Mesendoderm (in vitro differentiated cells): Measurements from ENCODE around the gene GSN.
A peak's percentile ranks its signal among the peaks of the same experiment; 100 is the strongest.

Experiments
- DNase-seq: peaks from one replicate; pipeline ENCODE4 v3.0.0; 2013
- H2AK5ac ChIP-seq: 2 replicates; pipeline ENCODE4 v1.6.1; 2013; ENCODE audit warnings: low read length, inconsistent platforms
- H2BK120ac ChIP-seq: 2 replicates; pipeline ENCODE4 v1.6.1; 2013; ENCODE audit warnings: low read depth, mild to moderate bottlenecking, low read length, moderate library complexity, mixed read lengths
- H2BK15ac ChIP-seq: replicated peaks from 2 replicates; pipeline ENCODE4 v1.6.1; 2013; ENCODE audit warnings: low read depth, mild to moderate bottlenecking, moderate library complexity
- H2BK5ac ChIP-seq: 2 replicates; pipeline ENCODE4 v1.6.1; 2013; ENCODE audit warnings: low read length, inconsistent platforms
- H3K18ac ChIP-seq: 2 replicates; pipeline ENCODE4 v1.6.1; 2013; ENCODE audit warnings: mild to moderate bottlenecking, low read length, mixed read lengths
- H3K23ac ChIP-seq: one replicate; pipeline ENCODE4 v1.6.1; 2013; ENCODE audit warnings: low read length
- H3K27ac ChIP-seq: 2 replicates; pipeline ENCODE4 v1.5.1; 2013; ENCODE audit warnings: low read depth, mild to moderate bottlenecking, inconsistent platforms, low read length, moderate library complexity
- H3K27me3 ChIP-seq: 2 replicates; pipeline ENCODE4 v1.6.1; 2013; ENCODE audit warnings: low read length, control low read depth, mild to moderate bottlenecking, inconsistent platforms; ENCODE audit not compliant: insufficient read depth, poor library complexity
- H3K36me3 ChIP-seq: 2 replicates; pipeline ENCODE4 v1.6.1; 2013; ENCODE audit warnings: low read length, inconsistent platforms; ENCODE audit not compliant: control insufficient read depth, insufficient read depth
- H3K4ac ChIP-seq: one replicate; pipeline ENCODE4 v1.6.1; 2013; ENCODE audit warnings: low read depth, mild to moderate bottlenecking, low read length, moderate library complexity
- H3K4me1 ChIP-seq: 2 replicates; pipeline ENCODE4 v1.6.1; 2013; ENCODE audit warnings: low read depth, low read length, inconsistent platforms; ENCODE audit not compliant: control insufficient read depth
- H3K4me2 ChIP-seq: 2 replicates; pipeline ENCODE4 v1.6.1; 2013; ENCODE audit warnings: low read length
- H3K4me3 ChIP-seq: 2 replicates; pipeline ENCODE4 v1.5.1; 2013; ENCODE audit warnings: mild to moderate bottlenecking, low read length
- H3K56ac ChIP-seq: one replicate; pipeline ENCODE4 v1.6.1; 2013; ENCODE audit warnings: low read length
- H3K79me1 ChIP-seq: 2 replicates; pipeline ENCODE4 v1.6.1; 2013; ENCODE audit warnings: low read length, inconsistent platforms
- H3K79me2 ChIP-seq: 2 replicates; pipeline ENCODE4 v1.6.1; 2013; ENCODE audit warnings: mild to moderate bottlenecking, low read length; ENCODE audit not compliant: control insufficient read depth, insufficient read depth
- H3K9ac ChIP-seq: 2 replicates; pipeline ENCODE4 v1.6.1; 2013; ENCODE audit warnings: low read length, inconsistent platforms
- H4K5ac ChIP-seq: one replicate; pipeline ENCODE4 v1.6.1; 2013; ENCODE audit warnings: low read length
- H4K8ac ChIP-seq: one replicate; pipeline ENCODE4 v1.6.1; 2013; ENCODE audit warnings: low read depth, mild to moderate bottlenecking, control low read depth, low read length, moderate library complexity
- WGBS: extraction: QIAGEN DNeasy Blood & Tissue Kit; methylation state at CpG from one replicate; pipeline ENCODE4 v1.1.7; 2013; ENCODE audit warnings: low lambda C conversion rate, missing lambda C conversion rate; ENCODE audit not compliant: insufficient coverage; ENCODE audit errors: extremely low coverage; 5-methylcytosine and 5-hydroxymethylcytosine counted together

GSN gene

DNA sequence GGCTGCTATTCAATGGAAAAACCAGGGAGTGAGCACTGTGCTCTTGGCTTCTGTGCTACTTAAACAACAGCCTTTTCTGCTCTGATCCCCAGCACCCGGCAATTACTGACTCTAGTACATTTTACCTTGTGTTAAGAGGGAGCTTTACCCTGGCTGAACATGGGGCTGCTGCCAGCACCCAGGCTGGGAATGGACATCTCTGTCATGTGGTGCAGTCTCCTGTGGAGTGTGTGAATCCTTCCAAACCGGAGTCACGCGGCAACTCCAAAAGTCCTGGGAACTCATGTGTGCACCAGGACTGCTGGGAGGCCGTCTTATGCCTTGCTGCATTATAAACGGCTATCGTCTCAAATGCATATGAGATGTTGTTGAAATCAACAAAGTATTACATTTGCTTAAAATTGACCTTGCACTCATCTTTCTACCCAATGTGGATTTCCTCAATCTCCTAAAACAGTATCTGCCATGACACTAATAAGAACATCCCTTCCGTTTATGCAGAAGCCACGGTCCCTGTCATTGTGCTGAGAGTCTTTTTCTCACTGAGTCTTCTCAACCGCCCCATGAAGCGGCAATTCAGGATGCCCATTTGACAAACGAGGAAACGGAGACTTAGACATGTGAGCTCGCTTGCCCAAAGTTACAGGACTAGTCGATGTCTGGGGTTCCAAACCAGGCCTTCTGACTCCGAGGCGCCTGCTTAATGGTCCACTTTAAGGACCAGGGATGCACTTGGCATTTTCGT is 884 bp upstream of the GSN start:
- Histone ChIP-seq H3K9ac (peak overlapping the region; percentile 80), H3K27ac (no peak overlapping the region), H3K27me3 (no peaks in the 10 kb centered on the region), H4K5ac (no peak overlapping the region), H2BK5ac (no peak overlapping the region), H3K4ac (no peak overlapping the region), H3K36me3 (no peaks in the 10 kb centered on the region), H2AK5ac (no peak overlapping the region), H3K4me2 (peak overlapping the region; percentile 84), H3K56ac (peak overlapping the region; percentile 92), H3K23ac (no peak overlapping the region), H3K79me1 (no peaks in the 10 kb centered on the region), H3K4me3 (no peak overlapping the region), H2BK120ac (no peak overlapping the region), H3K4me1 (peaks cover 2% of the 10 kb centered on the region), H2BK15ac (no peak overlapping the region), H3K18ac (no peak overlapping the region), H3K79me2 (no peaks in the 10 kb centered on the region), H4K8ac (no peak overlapping the region)
- DNase-seq, result no peak
- WGBS, result no CpG with 5 or more reads among the region's 18 CpGs

DNA sequence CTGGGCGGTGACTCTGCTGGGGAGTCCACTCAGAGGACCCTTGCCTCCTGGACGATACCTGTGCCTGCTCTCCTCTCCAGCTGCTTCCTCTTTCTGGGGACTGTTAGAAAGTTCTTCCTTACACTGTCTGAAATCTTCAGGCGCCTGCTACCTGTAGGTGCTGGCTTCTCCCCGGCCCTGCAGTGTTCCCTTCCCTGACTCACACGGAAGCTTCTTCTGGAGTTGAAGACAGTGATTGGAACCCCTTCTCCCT is 562 bp downstream of the GSN start:
- Histone ChIP-seq H3K27me3 (no peaks in the 10 kb centered on the region), H4K8ac (no peak overlapping the region), H3K79me1 (no peaks in the 10 kb centered on the region), H3K4me3 (peak overlapping the region; percentile 61), H2BK15ac (no peak overlapping the region), H3K4ac (no peak overlapping the region), H3K23ac (no peak overlapping the region), H2AK5ac (no peak overlapping the region), H2BK120ac (no peak overlapping the region), H3K79me2 (no peaks in the 10 kb centered on the region), H3K56ac (peak overlapping the region; percentile 72), H3K27ac (no peak overlapping the region), H3K36me3 (no peaks in the 10 kb centered on the region), H3K4me2 (peak overlapping the region; percentile 81), H3K4me1 (peaks cover 2% of the 10 kb centered on the region), H4K5ac (no peak overlapping the region), H3K18ac (peak overlapping the region; percentile 35), H3K9ac (peak overlapping the region; percentile 65), H2BK5ac (no peak overlapping the region)
- peak; percentile 49 for DNase-seq
- no CpG with 5 or more reads among the region's 5 CpGs for WGBS

DNA sequence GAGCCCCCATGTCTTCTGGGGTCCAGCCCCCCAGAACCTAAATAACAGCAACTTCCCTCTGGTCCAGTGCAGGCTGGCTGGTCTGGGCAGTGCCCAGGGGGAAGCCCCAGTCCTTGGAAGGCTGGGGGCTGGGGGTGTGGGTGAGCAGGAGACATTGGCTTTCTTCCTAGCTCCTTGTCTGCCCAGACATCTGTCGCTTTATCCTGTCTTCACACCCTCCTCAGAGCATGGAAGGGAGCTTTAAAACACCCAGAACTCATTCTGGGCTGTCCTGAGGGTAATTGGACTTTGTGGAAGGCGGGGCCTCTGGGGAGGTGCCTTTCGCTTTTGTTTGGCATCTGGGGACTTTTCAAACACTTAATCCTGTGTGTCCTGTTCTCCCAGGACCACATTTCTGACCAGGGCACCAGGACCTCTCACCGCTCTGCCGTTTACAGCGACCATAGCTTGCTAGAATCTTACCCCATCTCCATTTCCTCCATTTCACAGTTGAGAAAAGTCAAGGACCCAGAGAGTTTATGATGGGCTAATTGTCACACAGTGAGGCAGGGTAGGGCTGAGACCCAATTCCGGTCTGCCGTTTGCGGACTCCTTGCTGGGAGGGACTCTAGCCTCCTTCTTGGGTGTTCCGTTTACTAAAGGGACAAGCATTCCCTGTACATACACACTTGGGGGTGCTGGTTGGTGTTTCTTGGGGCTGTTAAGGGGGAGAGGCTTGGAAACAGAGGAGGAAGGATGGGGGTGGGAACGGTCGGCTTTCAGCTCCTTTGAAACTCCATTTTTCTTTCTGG is 1.1 kb downstream of the GSN start:
- Histone ChIP-seq H4K8ac (no peak overlapping the region), H4K5ac (no peak overlapping the region), H2AK5ac (no peak overlapping the region), H3K79me1 (no peaks in the 10 kb centered on the region), H3K4ac (no peak overlapping the region), H3K4me3 (no peak overlapping the region), H3K79me2 (no peaks in the 10 kb centered on the region), H3K27ac (no peak overlapping the region), H3K4me1 (peaks cover 2% of the 10 kb centered on the region), H3K56ac (peak overlapping the region; percentile 72), H2BK15ac (no peak overlapping the region), H2BK120ac (peak overlapping the region; percentile 18), H3K36me3 (no peaks in the 10 kb centered on the region), H3K27me3 (no peaks in the 10 kb centered on the region), H3K23ac (no peak overlapping the region), H3K18ac (peak overlapping the region; percentile 35), H3K4me2 (peak overlapping the region; percentile 81), H2BK5ac (no peak overlapping the region), H3K9ac (peak overlapping the region; percentile 65)
- no CpG with 5 or more reads among the region's 12 CpGs for WGBS
- DNase-seq, result peak; percentile 63

GRCh38 chr9:121269642-121270254 is 1.8 kb downstream of the GSN start:
- no peak overlapping the region for H4K8ac ChIP-seq
- H2BK15ac ChIP-seq, result no peak overlapping the region
- H3K4me1 ChIP-seq, result peaks cover 2% of the 10 kb centered on the region
- no peak overlapping the region for H4K5ac ChIP-seq
- H3K23ac ChIP-seq, result no peak overlapping the region
- H3K4ac ChIP-seq, result no peak overlapping the region
- H3K27ac ChIP-seq, result no peak overlapping the region
- H3K36me3 ChIP-seq, result no peaks in the 10 kb centered on the region
- no peaks in the 10 kb centered on the region for H3K79me1 ChIP-seq
- no peak overlapping the region for H3K4me3 ChIP-seq
- H3K27me3 ChIP-seq, result no peaks in the 10 kb centered on the region
- peak overlapping the region; percentile 35 for H3K18ac ChIP-seq
- peak overlapping the region; percentile 18 for H2BK120ac ChIP-seq
- H2AK5ac ChIP-seq, result no peak overlapping the region
- peak overlapping the region; percentile 72 for H3K56ac ChIP-seq
- DNase-seq, result no peak
- H2BK5ac ChIP-seq, result no peak overlapping the region
- peak overlapping the region; percentile 57 for H3K9ac ChIP-seq
- H3K79me2 ChIP-seq, result no peaks in the 10 kb centered on the region
- no CpG with 5 or more reads among the region's 5 CpGs for WGBS
- peak overlapping the region; percentile 52 for H3K4me2 ChIP-seq

GRCh38 chr9:121271368-121272341 is 3.7 kb downstream of the GSN start:
- H3K9ac ChIP-seq, result no peak overlapping the region
- no peaks in the 10 kb centered on the region for H3K27me3 ChIP-seq
- no peak overlapping the region for H3K4ac ChIP-seq
- H3K56ac ChIP-seq, result no peak overlapping the region
- H2BK120ac ChIP-seq, result no peak overlapping the region
- whole genome bisulfite sequencing, result no CpG with 5 or more reads among the region's 13 CpGs
- H3K23ac ChIP-seq, result no peak overlapping the region
- no peak overlapping the region for H3K27ac ChIP-seq
- no peaks in the 10 kb centered on the region for H3K79me2 ChIP-seq
- no peak overlapping the region for H3K4me3 ChIP-seq
- DNase-seq, result no peak
- H3K79me1 ChIP-seq, result no peaks in the 10 kb centered on the region
- H3K36me3 ChIP-seq, result no peaks in the 10 kb centered on the region
- H3K4me2 ChIP-seq, result no peak overlapping the region
- H4K8ac ChIP-seq, result no peak overlapping the region
- H2BK15ac ChIP-seq, result no peak overlapping the region
- H2BK5ac ChIP-seq, result no peak overlapping the region
- no peak overlapping the region for H3K18ac ChIP-seq
- no peak overlapping the region for H2AK5ac ChIP-seq
- no peak overlapping the region for H4K5ac ChIP-seq
- peaks cover 2% of the 10 kb centered on the region for H3K4me1 ChIP-seq
